Liver (tissue), 10 donors: ENCODE data around the gene THUMPD1. TPM values are rescaled to one million over a fixed set of nuclear protein-coding genes. Genes with fewer than 3 reads are reported as not detected.

Experiments
- DNase-seq: peaks from one replicate; pipeline ENCODE4 v3.0.0-alpha.2; 2017; ENCODE audit warnings: low spot score
- H3K27ac ChIP-seq, 2 donors: one replicate each; pipeline ENCODE4 v1.7.0; 2013; ENCODE audit warnings: inconsistent platforms in 2 of 2, low read length in 2 of 2, control low read depth in 1 of 2, low read depth in 1 of 2, mild to moderate bottlenecking in 1 of 2
- H3K27me3 ChIP-seq, 4 donors: one replicate each; pipeline versions ENCODE4 v1.6.1 to v1.7.0; 2013; ENCODE audit warnings: low read length in 3 of 4, inconsistent platforms in 1 of 4, mild to moderate bottlenecking in 1 of 4, moderate library complexity in 1 of 4; ENCODE audit not compliant: control insufficient read depth in 4 of 4, insufficient read depth in 4 of 4
- H3K36me3 ChIP-seq, 4 donors: one replicate each; pipeline versions ENCODE4 v1.6.1 to v1.7.0; 2013; ENCODE audit warnings: low read length in 3 of 4, mild to moderate bottlenecking in 3 of 4, low read depth in 1 of 4, moderate library complexity in 1 of 4; ENCODE audit not compliant: control insufficient read depth in 4 of 4, insufficient read depth in 3 of 4
- H3K4me1 ChIP-seq, 4 donors: one replicate each; pipeline versions ENCODE4 v1.6.1 to v1.7.0; 2013; ENCODE audit warnings: low read length in 3 of 4, mild to moderate bottlenecking in 3 of 4, moderate library complexity in 1 of 4; ENCODE audit not compliant: control insufficient read depth in 4 of 4, insufficient read depth in 4 of 4
- H3K4me3 ChIP-seq, 3 donors: one replicate each; pipeline versions ENCODE4 v1.6.1 to v1.7.0; 2013; ENCODE audit warnings: low read length in 3 of 3, control low read depth in 1 of 3, low read depth in 1 of 3, mild to moderate bottlenecking in 1 of 3
- H3K9ac ChIP-seq, 2 donors: one replicate each; pipeline ENCODE4 v1.7.0; 2013; ENCODE audit warnings: low read length in 2 of 2, mild to moderate bottlenecking in 2 of 2, moderate library complexity in 2 of 2, control low read depth in 1 of 2, low read depth in 1 of 2
- H3K9me3 ChIP-seq, 4 donors: one replicate each; pipeline versions ENCODE4 v1.6.1 to v1.7.0; 2013; ENCODE audit warnings: low read length in 3 of 4; ENCODE audit not compliant: control insufficient read depth in 4 of 4
- ATF3 ChIP-seq: IDR thresholded peaks from 2 replicates; pipeline ENCODE4 v1.6.1; 2016; ENCODE audit warnings: antibody characterized with exemption
- CTCF ChIP-seq: fragments of 150-350 bp; IDR thresholded peaks from 2 replicates; pipeline ENCODE4 v1.5.1; 2017; ENCODE audit warnings: improper control_type of control experiment, low read depth, low read length; ENCODE audit not compliant: missing input control
- EGR1 ChIP-seq, 2 donors: IDR thresholded peaks; 2 replicates each; pipeline ENCODE4 v1.6.1; 2016 to 2018; ENCODE audit warnings: antibody characterized with exemption in 2 of 2, low read depth in 2 of 2
- FOXA1 ChIP-seq: IDR thresholded peaks from 2 replicates; pipeline ENCODE4 v1.6.1; 2016; ENCODE audit warnings: antibody characterized with exemption
- FOXA2 ChIP-seq: IDR thresholded peaks from 2 replicates; pipeline ENCODE4 v1.6.1; 2016; ENCODE audit warnings: antibody characterized with exemption
- GABPA ChIP-seq, 2 donors: IDR thresholded peaks in 1 of 2; conservative IDR thresholded peaks in 1 of 2; 2 replicates each; pipeline ENCODE4 v1.6.1; 2016; ENCODE audit warnings: antibody characterized with exemption in 2 of 2, mild to moderate bottlenecking in 1 of 2, moderate library complexity in 1 of 2
- HNF4A ChIP-seq, 2 donors: conservative IDR thresholded peaks; 2 replicates each; pipeline ENCODE4 v1.6.1; 2016; ENCODE audit warnings: antibody characterized with exemption in 2 of 2, mild to moderate bottlenecking in 2 of 2
- HNF4G ChIP-seq: IDR thresholded peaks from 2 replicates; pipeline ENCODE4 v1.6.1; 2016; ENCODE audit warnings: antibody characterized with exemption
- JUND ChIP-seq, 2 donors: IDR thresholded peaks; 2 replicates each; pipeline ENCODE4 v1.6.1; 2016; ENCODE audit warnings: antibody characterized with exemption in 2 of 2
- MAX ChIP-seq: IDR thresholded peaks from 2 replicates; pipeline ENCODE4 v1.6.1; 2016; ENCODE audit warnings: antibody characterized with exemption
- NR2F2 ChIP-seq: IDR thresholded peaks from 2 replicates; pipeline ENCODE4 v1.6.1; 2016; ENCODE audit warnings: antibody characterized with exemption
- RAD21 ChIP-seq, 2 donors: IDR thresholded peaks; 2 replicates each; pipeline ENCODE4 v1.6.1; 2016; ENCODE audit warnings: antibody characterized with exemption in 2 of 2, mild to moderate bottlenecking in 2 of 2
- REST ChIP-seq: IDR thresholded peaks from 2 replicates; pipeline ENCODE4 v1.6.1; 2016; ENCODE audit warnings: antibody characterized with exemption, mild to moderate bottlenecking
- RXRA ChIP-seq, 2 donors: IDR thresholded peaks; 2 replicates each; pipeline ENCODE4 v1.6.1; 2017 to 2018; ENCODE audit warnings: antibody characterized with exemption in 2 of 2, mild to moderate bottlenecking in 1 of 2
- SP1 ChIP-seq: IDR thresholded peaks from 2 replicates; pipeline ENCODE4 v1.6.1; 2018; ENCODE audit warnings: antibody characterized with exemption, mild to moderate bottlenecking
- TAF1 ChIP-seq: conservative IDR thresholded peaks from 2 replicates; pipeline ENCODE4 v1.6.1; 2016; ENCODE audit warnings: antibody characterized with exemption, mild to moderate bottlenecking
- YY1 ChIP-seq: IDR thresholded peaks from 2 replicates; pipeline ENCODE4 v1.6.1; 2016; ENCODE audit warnings: antibody characterized with exemption, mild to moderate bottlenecking
- ZBTB33 ChIP-seq: IDR thresholded peaks from 2 replicates; pipeline ENCODE4 v1.6.1; 2016; ENCODE audit warnings: antibody characterized with exemption
- WGBS: extraction: QIAGEN DNeasy Blood & Tissue Kit; methylation state at CpG from one replicate; pipeline ENCODE4 v1.1.7; 2013; 5-methylcytosine and 5-hydroxymethylcytosine counted together
- polyA plus RNA-seq, 2 donors: library from polyadenylated mRNA; stranded (reverse) in 1 of 2; unstranded in 1 of 2; fragments of 200-250 nt in 1 of 2; fragments of >200 nt in 1 of 2; fragmentation: Nextera tagmentation in 1 of 2; extraction: Ambion mirVana in 1 of 2; gene quantifications; one replicate each; pipeline versions ENCODE4 v1.2.1 to v1.2.3, GENCODE V29; 2013 to 2015
- small RNA-seq: library from RNA; depleted of rRNA; stranded (forward); fragments of <200 nt; gene quantifications from one replicate; pipeline ENCODE3, GENCODE V24; 2014
- total RNA-seq, 2 donors: library from RNA; depleted of rRNA; stranded (reverse); fragments of >200 nt; gene quantifications; one replicate each; pipeline ENCODE4 v1.2.3, GENCODE V29; 2014
- donor health status: healthy.
- donor health status: healthy.
- donor health status: healthy.
- donor health status: healthy.
- donor health status: healthy.

The THUMPD1 gene
- total and polyA plus RNA-seq, 4 donors: 10.1 to 42.8 (median 26.8) TPM

GRCh38 chr16:20689668-20690067 lies 52.0 kb downstream of the THUMPD1 start:
- Histone ChIP-seq H3K36me3 (no peaks in the 10 kb centered on the region), H3K9ac (no peak overlapping the region), H3K9me3 (no peaks in the 10 kb centered on the region), H3K4me3 (no peak overlapping the region), H3K4me1 (no peaks in the 10 kb centered on the region), H3K27me3 (no peaks in the 10 kb centered on the region), H3K27ac (no peak overlapping the region)
- no peak for DNase-seq
- TF ChIP-seq MAX: no peak

- no peak overlapping the region for H3K4me3 ChIP-seq
- H3K4me1 ChIP-seq: no peaks in the 10 kb centered on the region
- H3K36me3 ChIP-seq: no peaks in the 10 kb centered on the region
- no peaks in the 10 kb centered on the region for H3K27me3 ChIP-seq
- no peak overlapping the region for H3K27ac ChIP-seq
- DNase-seq: no peak
- WGBS: 83% methylated on average over 1 of the region's 1 CpG
- H3K9me3 ChIP-seq: no peaks in the 10 kb centered on the region
- TF ChIP-seq ATF3 (no peak), GABPA (IDR thresholded peaks at IDR 0.05 in 1 of 2, conservative IDR thresholded peaks at IDR 0.05 in 1 of 2) (no peak), FOXA1 (no peak), RAD21 (IDR thresholded peaks at IDR 0.05) (no peak), JUND (IDR thresholded peaks at IDR 0.05) (no peak), ZBTB33 (no peak), SP1 (no peak), YY1 (no peak), REST (no peak), RXRA (IDR thresholded peaks at IDR 0.05) (no peak), TAF1 (no peak), FOXA2 (no peak), CTCF (no peak), HNF4A (conservative IDR thresholded peaks at IDR 0.05) (no peak), HNF4G (no peak), MAX (no peak), EGR1 (IDR thresholded peaks at IDR 0.05; ENCODE audit: low read depth in 2 of 2) (no peak), NR2F2 (no peak)
- H3K9ac ChIP-seq: no peak overlapping the region
These were observed 57.8 kb downstream of the THUMPD1 start for GRCh38 chr16:20683812-20684211.

Small RNA genes within 50 kb of the gene (small RNA-seq; reads per million reads assigned to genes)
- gene RNU6-944P: not detected

Other genes with a start within 250 kb of the THUMPD1 start
- 100 to 1,000 TPM in 1 of 2 donors, 10 to 100 TPM in 1; 46.0 to 852 TPM for gene ACSM2B, start 165.5 kb downstream of the THUMPD1 start, total RNA-seq
- 100 to 1,000 TPM; 273 to 728 TPM for gene ACSM2B, start 165.5 kb downstream of the THUMPD1 start, polyA plus RNA-seq
- gene ACSM1, start 44.1 kb downstream of the THUMPD1 start, total RNA-seq: under 1 TPM; 0.25 to 0.28 TPM
- under 1 TPM; 0.18 to 0.38 TPM for gene ACSM1, start 44.1 kb downstream of the THUMPD1 start, polyA plus RNA-seq
- gene ACSM3, start 22.2 kb upstream of the THUMPD1 start, total RNA-seq: 10 to 100 TPM; 55.6 to 71.8 TPM
- 10 to 100 TPM; 29.2 to 45.1 TPM for gene ACSM3, start 22.2 kb upstream of the THUMPD1 start, polyA plus RNA-seq
- 10 to 100 TPM; 26.0 to 79.1 TPM for gene ERI2, start 64.7 kb upstream of the THUMPD1 start, total RNA-seq
- 10 to 100 TPM in 1 of 2 donors, 1 to 10 TPM in 1; 8.8 to 12.2 TPM for gene ERI2, start 64.7 kb upstream of the THUMPD1 start, polyA plus RNA-seq
- gene REXO5, start 64.7 kb upstream of the THUMPD1 start, total RNA-seq: 10 to 100 TPM in 1 of 2 donors, 1 to 10 TPM in 1; 2.1 to 10.6 TPM
- 1 to 10 TPM in 1 of 2 donors, under 1 TPM in 1; 0.83 to 1.6 TPM for gene REXO5, start 64.7 kb upstream of the THUMPD1 start, polyA plus RNA-seq
- 10 to 100 TPM in 1 of 2 donors, 1 to 10 TPM in 1; 4.9 to 16.8 TPM for gene DCUN1D3, start 158.5 kb upstream of the THUMPD1 start, total RNA-seq
- 1 to 10 TPM; 2.7 to 4.6 TPM for gene DCUN1D3, start 158.5 kb upstream of the THUMPD1 start, polyA plus RNA-seq
- 10 to 100 TPM; 33.2 to 49.5 TPM for gene LYRM1, start 159.0 kb upstream of the THUMPD1 start, total RNA-seq
- gene LYRM1, start 159.0 kb upstream of the THUMPD1 start, polyA plus RNA-seq: 10 to 100 TPM; 52.0 to 57.3 TPM